HepG2 (cell line): ENCODE measurements around the gene RNF13.

Source experiments
- CTCF ChIP-seq: sonication (generic); formaldehyde crosslinking; IDR thresholded peaks from 2 replicates; pipeline ENCODE4 v1.5.0; 2020; ENCODE audit warnings: mild to moderate bottlenecking, missing genetic modification reagents, moderate library complexity
- GTF2F1 ChIP-seq: fragments of 150-350 bp; IDR thresholded peaks from 2 replicates; pipeline ENCODE4 v1.6.1; 2014; ENCODE audit warnings: low read length

GRCh38 chr3:149892371-149892770 is 79.4 kb downstream of the RNF13 start:
- TF ChIP-seq GTF2F1 (no peak), CTCF (CRISPR knock-in tag) (no peak)
